Uterus (tissue), 2 donors: ENCODE results near the gene ART4.

Experiments used
- CTCF ChIP-seq, 4 experiments: fragments of 200-600 bp in 2 of 4; fragments of 450-650 bp in 2 of 4; sonication (generic) in 2 of 4; IDR thresholded peaks; one replicate each; pipeline ENCODE4 v1.5.1; 2016 to 2019; ENCODE audit warnings: antibody characterized with exemption in 4 of 4, mild to moderate bottlenecking in 2 of 4, moderate library complexity in 1 of 4
- POLR2A ChIP-seq, 2 donors: fragments of 450-650 bp; IDR thresholded peaks; one replicate each; pipeline ENCODE4 v1.6.1; 2016; ENCODE audit warnings: antibody characterized with exemption in 2 of 2, mild to moderate bottlenecking in 1 of 2, moderate library complexity in 1 of 2

- no peak for TF ChIP-seq CTCF (IDR thresholded peaks at IDR 0.05)
- no peak for TF ChIP-seq POLR2A (IDR thresholded peaks at IDR 0.05)
These were observed 15.2 kb upstream of the ART4 start for GRCh38 chr12:14858513-14858912.
